ENCODE results near the gene ARHGEF19. TPM values are rescaled to one million over a fixed set of nuclear protein-coding genes. Genes with fewer than 3 reads are reported as not detected.

ARHGEF19 gene
- polyA plus RNA-seq, 1 experiment = 6.7 TPM

DNA sequence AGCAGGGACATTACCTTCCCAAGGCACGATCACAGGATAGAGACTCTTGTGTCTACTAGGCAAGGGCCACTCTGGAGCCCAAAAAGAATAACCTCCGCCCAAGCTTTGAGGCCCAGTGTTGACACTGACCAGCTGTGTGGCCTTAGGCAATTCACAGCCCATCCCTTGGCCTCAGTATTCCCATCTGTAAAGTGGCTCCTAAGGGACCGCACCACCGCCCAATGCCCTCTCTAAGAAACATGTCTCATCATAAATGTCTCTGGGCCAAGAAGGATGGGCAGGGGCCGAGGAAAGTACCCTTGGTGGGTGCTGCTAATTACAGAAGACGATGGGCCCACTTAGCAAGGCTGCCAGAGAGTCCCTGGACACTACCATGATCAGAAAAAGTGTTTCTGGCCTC lies 628 bp downstream of the ARHGEF19 start:
- Histone ChIP-seq H3K27ac (ENCODE audit: low read depth, low read length) (no peak overlapping the region), H3K9me3 (ENCODE audit: control insufficient read depth, insufficient read depth, low read length) (no peaks in the 10 kb centered on the region; the same call in 1 of the 2 replicates), H3K27me3 (ENCODE audit: control insufficient read depth, insufficient read depth, low read length) (peaks cover 5% of the 10 kb centered on the region), H3K4me3 (ENCODE audit: low read depth, low read length) (no peak overlapping the region)
- ChIA-PET POLR2A (no interaction called here), CTCF (interaction anchor here (0.6 kb wide), 1 partner anchor 25 kb away, joined by 3 read pairs; no protein-coding TSS in a partner anchor)
- DNase-seq (ENCODE audit: low read depth, low spot score) = no peak
- TF ChIP-seq, protein P1, sequence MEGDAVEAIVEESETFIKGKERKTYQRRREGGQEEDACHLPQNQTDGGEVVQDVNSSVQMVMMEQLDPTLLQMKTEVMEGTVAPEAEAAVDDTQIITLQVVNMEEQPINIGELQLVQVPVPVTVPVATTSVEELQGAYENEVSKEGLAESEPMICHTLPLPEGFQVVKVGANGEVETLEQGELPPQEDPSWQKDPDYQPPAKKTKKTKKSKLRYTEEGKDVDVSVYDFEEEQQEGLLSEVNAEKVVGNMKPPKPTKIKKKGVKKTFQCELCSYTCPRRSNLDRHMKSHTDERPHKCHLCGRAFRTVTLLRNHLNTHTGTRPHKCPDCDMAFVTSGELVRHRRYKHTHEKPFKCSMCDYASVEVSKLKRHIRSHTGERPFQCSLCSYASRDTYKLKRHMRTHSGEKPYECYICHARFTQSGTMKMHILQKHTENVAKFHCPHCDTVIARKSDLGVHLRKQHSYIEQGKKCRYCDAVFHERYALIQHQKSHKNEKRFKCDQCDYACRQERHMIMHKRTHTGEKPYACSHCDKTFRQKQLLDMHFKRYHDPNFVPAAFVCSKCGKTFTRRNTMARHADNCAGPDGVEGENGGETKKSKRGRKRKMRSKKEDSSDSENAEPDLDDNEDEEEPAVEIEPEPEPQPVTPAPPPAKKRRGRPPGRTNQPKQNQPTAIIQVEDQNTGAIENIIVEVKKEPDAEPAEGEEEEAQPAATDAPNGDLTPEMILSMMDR (IDR thresholded peaks at IDR 0.05; ENCODE audit: low read depth, low read length) = no peak

DNA sequence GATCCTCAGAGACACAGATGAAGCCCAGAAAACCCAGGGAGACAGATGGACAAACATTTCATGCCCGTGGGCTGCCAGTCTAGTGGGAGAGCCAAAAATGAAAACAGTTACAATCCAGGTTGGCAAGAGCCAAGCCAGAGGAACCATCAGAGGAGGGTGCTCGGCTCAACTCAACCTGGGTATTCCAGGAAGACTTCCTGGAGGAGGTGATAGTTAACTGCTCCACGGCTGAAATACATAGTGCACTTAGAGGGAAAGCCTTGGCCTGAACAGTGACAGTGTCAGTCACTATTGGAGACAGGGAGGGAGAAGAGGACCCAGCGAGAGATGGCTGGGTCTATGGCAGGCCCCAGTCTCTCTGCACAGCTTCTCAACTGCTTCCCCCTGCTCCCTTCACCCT lies 1.9 kb downstream of the ARHGEF19 start:
- Histone ChIP-seq H3K27ac (ENCODE audit: low read depth, low read length) (no peak overlapping the region), H3K9me3 (ENCODE audit: control insufficient read depth, insufficient read depth, low read length) (no peaks in the 10 kb centered on the region; the same call in 1 of the 2 replicates), H3K27me3 (ENCODE audit: control insufficient read depth, insufficient read depth, low read length) (peaks cover 5% of the 10 kb centered on the region), H3K4me3 (ENCODE audit: low read depth, low read length) (no peak overlapping the region)
- ChIA-PET POLR2A (no interaction called here), CTCF (interaction anchor here (0.6 kb wide), 1 partner anchor 11 kb away, joined by 5 read pairs; no protein-coding TSS in a partner anchor)
- TF ChIP-seq, protein P1 (IDR thresholded peaks at IDR 0.05; ENCODE audit: low read depth, low read length) = no peak
- DNase-seq (ENCODE audit: low read depth, low spot score) = no peak

DNA sequence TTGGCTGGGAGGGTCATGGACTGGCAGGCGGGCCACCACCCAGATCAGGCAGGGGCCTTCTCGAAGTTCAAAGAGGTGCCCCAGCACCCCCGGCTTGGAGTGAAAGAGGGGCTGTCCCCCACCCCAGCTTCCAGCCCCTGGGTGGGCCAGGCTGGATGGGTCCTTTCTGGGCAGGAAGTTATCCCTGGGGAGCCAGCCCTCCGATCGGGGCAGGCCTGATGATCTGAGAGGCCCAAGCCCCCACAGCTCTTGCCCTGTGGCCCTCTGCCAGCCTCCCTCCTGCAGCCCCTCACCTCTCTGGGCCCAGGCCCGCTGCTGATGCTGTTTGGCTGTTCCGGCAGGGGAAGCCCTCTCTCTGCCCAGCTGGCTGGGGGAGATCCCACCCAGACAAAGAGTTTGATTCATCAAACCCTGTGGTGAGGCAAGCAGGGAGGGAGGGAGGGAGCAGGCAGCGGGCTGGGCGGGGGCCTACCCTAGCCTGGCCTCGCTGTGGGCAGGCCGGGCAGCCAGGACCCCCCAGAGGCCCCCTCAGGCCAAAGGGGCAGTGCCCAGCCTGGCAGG lies 2.5 kb downstream of the ARHGEF19 start:
- H3K27me3 ChIP-seq (ENCODE audit: control insufficient read depth, insufficient read depth, low read length) = peaks cover 5% of the 10 kb centered on the region
- ChIA-PET CTCF (no interaction called here), POLR2A (no interaction called here)
- H3K27ac ChIP-seq (ENCODE audit: low read depth, low read length) = no peak overlapping the region
- H3K9me3 ChIP-seq (ENCODE audit: control insufficient read depth, insufficient read depth, low read length) = no peaks in the 10 kb centered on the region; the same call in 1 of the 2 replicates
- TF ChIP-seq, protein P1 (IDR thresholded peaks at IDR 0.05; ENCODE audit: low read depth, low read length) = no peak
- no peak for DNase-seq (ENCODE audit: low read depth, low spot score)
- H3K4me3 ChIP-seq (ENCODE audit: low read depth, low read length) = no peak overlapping the region

DNA sequence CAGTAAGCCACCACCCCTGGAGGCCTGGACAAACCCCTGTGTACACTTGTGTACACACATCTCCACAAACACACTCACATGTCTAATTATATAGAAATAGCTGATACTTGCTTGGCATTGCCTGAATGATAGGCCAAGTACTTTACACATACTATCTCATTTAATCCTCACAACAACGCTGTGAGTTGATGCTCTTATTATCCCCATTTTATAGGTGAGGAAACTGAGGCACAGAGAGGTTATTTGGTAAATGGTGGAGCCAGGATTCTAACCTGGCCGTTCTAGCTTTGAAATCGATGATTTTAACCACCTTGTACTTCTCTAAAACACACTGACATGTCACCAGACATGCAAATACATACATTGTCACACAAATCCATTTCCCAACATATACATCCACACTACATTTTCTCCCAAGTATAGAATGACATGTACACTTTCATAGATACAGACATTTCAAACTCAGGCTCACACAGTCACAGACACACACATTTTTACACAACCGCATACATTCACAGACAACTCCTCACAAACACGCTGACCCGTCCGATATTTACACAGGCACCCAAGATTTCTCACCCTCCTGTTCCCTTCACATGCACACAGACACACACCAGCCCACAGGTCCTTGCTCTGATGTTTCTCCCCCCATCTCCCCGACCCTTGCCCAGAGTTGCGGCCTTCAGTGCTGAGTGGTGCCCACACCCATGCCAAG lies 3.2 kb downstream of the ARHGEF19 start:
- CTCF ChIA-PET = no interaction called here
- Histone ChIP-seq H3K9me3 (ENCODE audit: control insufficient read depth, insufficient read depth, low read length) (no peaks in the 10 kb centered on the region; the same call in 1 of the 2 replicates), H3K4me3 (ENCODE audit: low read depth, low read length) (no peak overlapping the region), H3K27ac (ENCODE audit: low read depth, low read length) (no peak overlapping the region), H3K27me3 (ENCODE audit: control insufficient read depth, insufficient read depth, low read length) (peaks cover 5% of the 10 kb centered on the region)
- POLR2A ChIA-PET = no interaction called here
- TF ChIP-seq, protein P1 (IDR thresholded peaks at IDR 0.05; ENCODE audit: low read depth, low read length) = no peak
- no peak for DNase-seq (ENCODE audit: low read depth, low spot score)
